Motor neuron (in vitro differentiated cells): ENCODE measurements around the gene XIRP1. TPM values are rescaled to one million over a fixed set of nuclear protein-coding genes. Genes with fewer than 3 reads are reported as not detected.

Source experiments
- ATAC-seq, 8 experiments: fragments of 200-7000 bp; cut with Tn5 transposase; replicated peaks in 6 of 8; 2 replicates each; pipeline ENCODE4 v1.8.0; 2021; ENCODE audit warnings: mild to moderate bottlenecking in 8 of 8, moderate library complexity in 8 of 8
- H3K27ac ChIP-seq, 2 donors: fragments of 250-450 bp; sonication (Bioruptor Pico); 2 replicates each; pipeline ENCODE4 v1.9.0; 2021; ENCODE audit warnings: antibody characterized with exemption in 2 of 2, mild to moderate bottlenecking in 2 of 2, moderate library complexity in 1 of 2
- H3K4me1 ChIP-seq, 2 donors: fragments of 250-450 bp; sonication (Bioruptor Pico); replicated peaks in 1 of 2; 2 replicates each; pipeline ENCODE4 v1.6.1; 2021; ENCODE audit warnings: antibody characterized with exemption in 2 of 2, mild to moderate bottlenecking in 2 of 2, moderate library complexity in 1 of 2
- H3K4me3 ChIP-seq, 5 donors: fragments of 250-450 bp; sonication (Bioruptor Pico); 2 replicates each; pipeline ENCODE4 v1.9.0; 2021; ENCODE audit warnings: antibody characterized with exemption in 5 of 5, mild to moderate bottlenecking in 5 of 5, moderate library complexity in 4 of 5
- WGBS, 10 experiments: fragments of 450-650 bp; shearing (Covaris generic); methylation state at CpG; one replicate each; pipeline ENCODE4 v1.0.0; 2022; 5-methylcytosine and 5-hydroxymethylcytosine counted together
- in situ Hi-C, 9 experiments: fragments of 400-800 bp; cut with MboI; loops; one replicate each; pipeline ENCODE4 v1.15.0; 2021; ENCODE audit warnings: low sequenced_read_pairs in 9 of 9, low pct_unique_long_range_greater_than_20kb in 2 of 9; ENCODE audit not compliant: unreplicated experiment in 9 of 9
- total RNA-seq, 8 experiments: library from RNA; unstranded; fragments of 300-600 nt; gene quantifications; 2 replicates each; pipeline versions ENCODE4 v1.2.3 to v1.2.4, GENCODE V29; 2022

Gene XIRP1
- total RNA-seq, 8 experiments from 2014 or later: 0.05 to 0.66 (median 0.15) TPM

GRCh38 chr3:39168156-39168780 is 24.1 kb downstream of the XIRP1 start:
- WGBS, 10 experiments: 40 to 100% (median 91%) methylated on average over 1 to 5 of the region's 5 CpGs; no CpG with 5 or more reads in 4 of the 10 experiments
- no peak overlapping the region for H3K4me3 ChIP-seq
- in situ Hi-C loops: no loop called here
- no peak for ATAC-seq
- no peaks in the 10 kb centered on the region for H3K4me1 ChIP-seq
- no peak overlapping the region for H3K27ac ChIP-seq

GRCh38 chr3:39166932-39167532 is 25.4 kb downstream of the XIRP1 start:
- Histone ChIP-seq H3K4me1 (no peaks in the 10 kb centered on the region), H3K27ac (no peak overlapping the region), H3K4me3 (no peak overlapping the region)
- ATAC-seq: peak in 4 of 8 experiments; percentile 60 to 83 (median 68)
- WGBS, 10 experiments: 0 to 94% (median 81%) methylated on average over 1 of the region's 1 CpG; no CpG with 5 or more reads in 1 of the 10 experiments
- in situ Hi-C loops: no loop called here

- no peaks in the 10 kb centered on the region for H3K4me1 ChIP-seq
- ATAC-seq: peak in 6 of 8 experiments; percentile 38 to 91 (median 66)
- H3K27ac ChIP-seq: no peak overlapping the region
- in situ Hi-C loops: no loop called here
- no peak overlapping the region for H3K4me3 ChIP-seq
- 6 to 80% (median 48%) methylated on average over 1 to 3 of the region's 3 CpGs for WGBS, 10 experiments
These were observed 26.2 kb downstream of the XIRP1 start for GRCh38 chr3:39166134-39166710.

- H3K4me3 ChIP-seq: no peak overlapping the region
- H3K27ac ChIP-seq: no peak overlapping the region
- in situ Hi-C loops: no loop called here
- peak in 1 of 8 experiments; percentile 59 for ATAC-seq
- H3K4me1 ChIP-seq: no peaks in the 10 kb centered on the region
- WGBS, 10 experiments: 60 to 100% (median 85%) methylated on average over 1 of the region's 1 CpG; no CpG with 5 or more reads in 4 of the 10 experiments
These were observed 26.9 kb downstream of the XIRP1 start for GRCh38 chr3:39165518-39165917.

- ATAC-seq: no peak
- H3K4me1 ChIP-seq: no peaks in the 10 kb centered on the region
- H3K27ac ChIP-seq: no peak overlapping the region
- WGBS, 10 experiments: 33 to 100% (median 76%) methylated on average over 1 to 3 of the region's 3 CpGs; no CpG with 5 or more reads in 1 of the 10 experiments
- no peak overlapping the region for H3K4me3 ChIP-seq
- in situ Hi-C loops: no loop called here
These were observed 28.0 kb downstream of the XIRP1 start for GRCh38 chr3:39164414-39164813.

- in situ Hi-C loops: no loop called here
- peak in 1 of 8 experiments; percentile 3 for ATAC-seq
- Histone ChIP-seq H3K4me3 (no peak overlapping the region), H3K27ac (no peak overlapping the region), H3K4me1 (no peaks in the 10 kb centered on the region)
- 46 to 52% (median 48%) methylated on average over 4 to 5 of the region's 5 CpGs; no CpG with 5 or more reads in 5 of the 10 experiments for WGBS, 10 experiments
These were observed 34.2 kb downstream of the XIRP1 start for GRCh38 chr3:39158148-39158715.

GRCh38 chr3:39157359-39157758 is 35.0 kb downstream of the XIRP1 start:
- no peak overlapping the region for H3K4me3 ChIP-seq
- H3K4me1 ChIP-seq: peaks cover 1 to 3% of the 10 kb centered on the region in 2 donors
- ATAC-seq: no peak
- 65 to 92% (median 82%) methylated on average over 4 to 7 of the region's 7 CpGs; no CpG with 5 or more reads in 1 of the 10 experiments for WGBS, 10 experiments
- in situ Hi-C loops: no loop called here
- H3K27ac ChIP-seq: no peak overlapping the region

GRCh38 chr3:39156421-39156820 is 36.0 kb downstream of the XIRP1 start:
- ATAC-seq: no peak
- Histone ChIP-seq H3K4me1 (peaks cover 9 to 11% of the 10 kb centered on the region in 2 donors), H3K27ac (no peak overlapping the region), H3K4me3 (no peak overlapping the region)
- WGBS, 10 experiments: 0 to 83% (median 50%) methylated on average over 1 to 4 of the region's 4 CpGs; no CpG with 5 or more reads in 4 of the 10 experiments
- in situ Hi-C loops: no loop called here

GRCh38 chr3:39154280-39155021 is 37.9 kb downstream of the XIRP1 start:
- ATAC-seq: no peak
- in situ Hi-C loops: no loop called here
- Histone ChIP-seq H3K27ac (no peak overlapping the region), H3K4me1 (peaks cover 23 to 26% of the 10 kb centered on the region in 2 donors), H3K4me3 (no peak overlapping the region)
- WGBS, 10 experiments: 0 to 75% (median 35%) methylated on average over 1 to 10 of the region's 18 CpGs; no CpG with 5 or more reads in 4 of the 10 experiments

GRCh38 chr3:39153977-39154279 is 38.5 kb downstream of the XIRP1 start:
- no peak overlapping the region for H3K27ac ChIP-seq
- no CpG with 5 or more reads among the region's 9 CpGs for WGBS, 10 experiments

GRCh38 chr3:39150803-39151631 is 41.4 kb downstream of the XIRP1 start:
- WGBS, 10 experiments: 0 to 40% (median 25%) methylated on average over 1 to 5 of the region's 9 CpGs; no CpG with 5 or more reads in 2 of the 10 experiments
- ATAC-seq: peak; percentile 1 to 52 (median 36)
- Histone ChIP-seq H3K4me3 (peak overlapping the region in 2 of 5 donors; percentile 57 to 71), H3K27ac (peak overlapping the region; percentile 39 to 77), H3K4me1 (peaks cover 46 to 56% of the 10 kb centered on the region in 2 donors)
- in situ Hi-C loops: no loop called here

More at GRCh38 chr3:39153977-39154279, 38.5 kb downstream of the XIRP1 start:
- peak overlapping the region; percentile 46 to 71 (median 49) for H3K4me3 ChIP-seq
- in situ Hi-C loops: no loop called here
- no peak for ATAC-seq
- H3K4me1 ChIP-seq: peaks cover 23 to 27% of the 10 kb centered on the region in 2 donors
